PC-9 (cell line): ENCODE data around the gene CAMKMT. TPM values are rescaled to one million over a fixed set of nuclear protein-coding genes. Genes with fewer than 3 reads are reported as not detected.

Experiments
- BruUV-seq: library from RNA; stranded (reverse); fragments of 400-500 nt; replicated peaks from 2 replicates; lab custom pipeline; 2021; lab: Mats Ljungman, UMichigan
- CTCF ChIA-PET: fragments of 300-600 bp; sonication (Branson Sonifier 250); formaldehyde crosslinking; loops from one replicate; lab custom pipeline; 2022; ENCODE audit warnings: antibody characterized with exemption; lab: Charles Lee
- POLR2A ChIA-PET: fragments of 300-600 bp; sonication (Branson Sonifier 250); formaldehyde crosslinking; loops from one replicate; lab custom pipeline; 2022; ENCODE audit warnings: antibody characterized with exemption; ENCODE audit not compliant: unreplicated experiment; lab: Charles Lee
- DNase-seq, 2 experiments: peaks; one replicate each; pipeline versions ENCODE4 v3.0.0 to v3.0.0-alpha.2; 2015 to 2022; ENCODE audit warnings: mixed read lengths in 1 of 2
- H2AFZ ChIP-seq: fragments of 200-600 bp; sonication (generic); 2 replicates; pipeline ENCODE4 v1.8.1; 2017; ENCODE audit warnings: antibody characterized with exemption
- H3F3A ChIP-seq: fragments of 200-600 bp; sonication (generic); 2 replicates; pipeline ENCODE4 v1.8.1; 2017; ENCODE audit warnings: antibody characterized with exemption, mild to moderate bottlenecking, low read depth; ENCODE audit not compliant: insufficient read depth
- H3K27ac ChIP-seq: fragments of 200-600 bp; sonication (generic); 2 replicates; pipeline ENCODE4 v1.6.1; 2016; ENCODE audit warnings: mixed run types
- H3K27me3 ChIP-seq: fragments of 200-600 bp; sonication (generic); 2 replicates; pipeline ENCODE4 v1.6.1; 2016; ENCODE audit warnings: low read depth, mixed run types; ENCODE audit not compliant: insufficient read depth
- H3K36me3 ChIP-seq: fragments of 200-600 bp; sonication (generic); 2 replicates; pipeline ENCODE4 v1.6.1; 2016; ENCODE audit warnings: low read depth, mixed run types
- H3K4me1 ChIP-seq: fragments of 200-600 bp; sonication (generic); replicated peaks from 2 replicates; pipeline ENCODE4 v1.6.1; 2016; ENCODE audit warnings: mixed run types; ENCODE audit not compliant: insufficient read depth
- H3K4me2 ChIP-seq: fragments of 200-600 bp; sonication (generic); 2 replicates; pipeline ENCODE4 v1.6.1; 2017; ENCODE audit warnings: mixed run types
- H3K4me3 ChIP-seq: fragments of 200-600 bp; sonication (generic); 2 replicates; pipeline ENCODE4 v1.6.1; 2016; ENCODE audit warnings: mixed run types
- H3K79me2 ChIP-seq: fragments of 200-600 bp; sonication (generic); 2 replicates; pipeline ENCODE4 v1.6.1; 2017; ENCODE audit warnings: low read depth, mixed run types
- H3K9me2 ChIP-seq: fragments of 200-600 bp; sonication (generic); 2 replicates; pipeline ENCODE4 v1.8.1; 2017; ENCODE audit warnings: mild to moderate bottlenecking; ENCODE audit not compliant: insufficient read depth
- H3K9me3 ChIP-seq: fragments of 200-600 bp; sonication (generic); 2 replicates; pipeline ENCODE4 v1.8.1; 2016; ENCODE audit warnings: low read depth; ENCODE audit not compliant: insufficient read depth
- H4K20me1 ChIP-seq: fragments of 200-600 bp; sonication (generic); 2 replicates; pipeline ENCODE4 v1.8.1; 2017; ENCODE audit not compliant: insufficient read depth
- CTCF ChIP-seq: fragments of 200-600 bp; sonication (generic); conservative IDR thresholded peaks from 2 replicates; pipeline ENCODE4 v1.6.1; 2017; ENCODE audit warnings: mixed run types, antibody characterized with exemption, mild to moderate bottlenecking, moderate library complexity
- EZH2 ChIP-seq: fragments of 200-600 bp; sonication (generic); IDR thresholded peaks from 2 replicates; pipeline ENCODE4 v1.8.0; 2017; ENCODE audit warnings: antibody characterized with exemption, low read depth
- intact Hi-C: fragments of 100-400 bp; cut with micrococcal nuclease; formaldehyde crosslinking; loops from one replicate; pipeline ENCODE4 v1.10.0; 2022; ENCODE audit not compliant: unreplicated experiment
- total RNA-seq: library from RNA; stranded (reverse); gene quantifications from 2 replicates; pipeline ENCODE4 v1.2.3, GENCODE V29; 2021

Gene CAMKMT
- total RNA-seq, 1 experiment from 2014 or later, result 17.9 TPM

- Histone ChIP-seq H3K9me2 (no peaks in the 10 kb centered on the region), H3K9me3 (no peaks in the 10 kb centered on the region), H2AFZ (no peak overlapping the region), H3K27ac (no peak overlapping the region), H3F3A (peaks cover 9% of the 10 kb centered on the region; the same call in 1 of the 2 replicates), H4K20me1 (no peaks in the 10 kb centered on the region), H3K79me2 (no peaks in the 10 kb centered on the region), H3K4me3 (no peak overlapping the region), H3K4me1 (no peaks in the 10 kb centered on the region; the same call in 1 of the 2 replicates), H3K27me3 (no peaks in the 10 kb centered on the region), H3K4me2 (no peak overlapping the region), H3K36me3 (no peaks in the 10 kb centered on the region)
- DNase-seq, result no peak
- intact Hi-C loops, result no loop called here
- TF ChIP-seq CTCF (no peak), EZH2 (no peak)
- BruUV-seq, result no TSS peak
- ChIA-PET POLR2A (interaction anchor here (0.5 kb wide), 1 partner anchor 13 kb away, joined by 3 read pairs; no protein-coding TSS in a partner anchor), CTCF (no interaction called here)
Measured at GRCh38 chr2:44444881-44445280, 83.1 kb downstream of the CAMKMT start.

- POLR2A ChIA-PET, result no interaction called here
- H3K27ac ChIP-seq, result no peak overlapping the region
- no peaks in the 10 kb centered on the region for H3K36me3 ChIP-seq
- no peaks in the 10 kb centered on the region for H3K4me1 ChIP-seq
- no peaks in the 10 kb centered on the region for H3K9me2 ChIP-seq
- H4K20me1 ChIP-seq, result no peaks in the 10 kb centered on the region
- H2AFZ ChIP-seq, result no peak overlapping the region
- no peaks in the 10 kb centered on the region for H3F3A ChIP-seq
- no peaks in the 10 kb centered on the region for H3K9me3 ChIP-seq
- DNase-seq, result no peak
- no peak overlapping the region for H3K4me3 ChIP-seq
- no peaks in the 10 kb centered on the region for H3K79me2 ChIP-seq
- intact Hi-C loops, result no loop called here
- no TSS peak for BruUV-seq
- H3K27me3 ChIP-seq, result no peaks in the 10 kb centered on the region
- H3K4me2 ChIP-seq, result no peak overlapping the region
- CTCF ChIA-PET, result no interaction called here
- TF ChIP-seq EZH2, result no peak
- TF ChIP-seq CTCF, result no peak
Measured at GRCh38 chr2:44448860-44449527, 87.2 kb downstream of the CAMKMT start.

- Histone ChIP-seq H3K36me3 (no peaks in the 10 kb centered on the region), H3K27ac (no peak overlapping the region), H3K79me2 (no peaks in the 10 kb centered on the region), H2AFZ (no peak overlapping the region), H3K9me2 (no peaks in the 10 kb centered on the region), H3F3A (no peaks in the 10 kb centered on the region), H3K9me3 (no peaks in the 10 kb centered on the region), H3K4me2 (no peak overlapping the region), H3K27me3 (no peaks in the 10 kb centered on the region), H4K20me1 (no peaks in the 10 kb centered on the region), H3K4me1 (no peaks in the 10 kb centered on the region), H3K4me3 (no peak overlapping the region)
- DNase-seq, result no peak
- ChIA-PET POLR2A (no interaction called here), CTCF (no interaction called here)
- intact Hi-C loops, result no loop called here
- TF ChIP-seq CTCF, result no peak
- no peak for TF ChIP-seq EZH2
- no TSS peak for BruUV-seq
Measured at GRCh38 chr2:44450082-44450481, 88.3 kb downstream of the CAMKMT start.
